Heart right ventricle (tissue), 16 donors: Measurements from ENCODE around the gene XPNPEP2. TPM values are rescaled to one million over a fixed set of nuclear protein-coding genes. Genes with fewer than 3 reads are reported as not detected.

Experiments
- ATAC-seq, 8 donors: fragments of 200-7000 bp; cut with Tn5 transposase; one replicate each; pipeline ENCODE4 v1.9.1; 2020; ENCODE audit warnings: mild to moderate bottlenecking in 8 of 8, moderate library complexity in 8 of 8, moderate number of reproducible peaks in 1 of 8
- DNase-seq, 2 donors: peaks; one replicate each; pipeline ENCODE4 v3.0.0-alpha.2; 2020
- H3K27ac ChIP-seq, 10 donors: fragments of 200-600 bp; sonication (generic) in 2 of 10; one replicate each; pipeline versions ENCODE4 v1.5.0 to v1.8.0; 2020 to 2022; ENCODE audit warnings: mild to moderate bottlenecking in 3 of 10
- H3K27me3 ChIP-seq, 7 donors: fragments of 200-600 bp; one replicate each; pipeline ENCODE4 v1.8.0; 2021 to 2022; ENCODE audit warnings: mild to moderate bottlenecking in 2 of 7
- H3K36me3 ChIP-seq, 9 donors: fragments of 200-600 bp; sonication (generic) in 1 of 9; one replicate each; pipeline versions ENCODE4 v1.5.0 to v1.8.0; 2020 to 2022; ENCODE audit warnings: mild to moderate bottlenecking in 2 of 9
- H3K4me1 ChIP-seq, 9 donors: fragments of 200-600 bp; sonication (generic) in 1 of 9; one replicate each; pipeline versions ENCODE4 v1.5.0 to v1.8.0; 2020 to 2022; ENCODE audit warnings: mild to moderate bottlenecking in 4 of 9
- H3K4me3 ChIP-seq, 10 donors: fragments of 200-600 bp; sonication (generic) in 2 of 10; one replicate each; pipeline versions ENCODE4 v1.5.0 to v1.8.0; 2020 to 2022; ENCODE audit warnings: mild to moderate bottlenecking in 7 of 10, moderate library complexity in 2 of 10
- H3K9me3 ChIP-seq, 11 donors: fragments of 200-600 bp in 10 of 11; sonication (generic) in 2 of 11; one replicate each; pipeline versions ENCODE4 v1.5.0 to v1.8.0; 2013 to 2022; ENCODE audit warnings: mild to moderate bottlenecking in 2 of 11, control low read depth in 1 of 11, moderate library complexity in 1 of 11
- CTCF ChIP-seq, 9 donors: fragments of 200-600 bp; sonication (generic) in 2 of 9; IDR thresholded peaks; one replicate each; pipeline versions ENCODE4 v1.5.0 to v1.8.0; 2021 to 2022; ENCODE audit warnings: antibody characterized with exemption in 9 of 9, mild to moderate bottlenecking in 5 of 9, moderate library complexity in 1 of 9
- WGBS, 2 donors: extraction: QIAGEN DNeasy Blood & Tissue Kit; methylation state at CpG; one replicate each; pipeline ENCODE4 v1.1.7; 2013; ENCODE audit warnings: inconsistent platforms in 1 of 2; 5-methylcytosine and 5-hydroxymethylcytosine counted together
- intact Hi-C, 10 donors: fragments of 100-400 bp; cut with DNase I; formaldehyde crosslinking; loops; one replicate each; pipeline versions ENCODE4 v1.11.1 to v1.14.2; 2022
- polyA plus RNA-seq, 2 donors: library from polyadenylated mRNA; stranded (reverse); fragments of 200-250 nt; gene quantifications; one replicate each; pipeline ENCODE4 v1.2.3, GENCODE V29; 2013
- total RNA-seq, 10 donors: library from RNA; stranded (reverse); fragmentation: NEBNext Ultra II Directional in 3 of 10; extraction: Animal tissue kit (Norgen Biotek cat#: 25700) in 3 of 10; gene quantifications; one replicate each; pipeline versions ENCODE4 v1.2.1 to v1.2.4, GENCODE V29; 2021 to 2023
- donor health status: Arrhythmogenic right ventricular cardiomyopathy.
- donor health status: ischemic (EF 13 %, LVEDD 7.1; RV severe dilation, severe dysfunction).
- donor health status: healthy with polysubstance abuse.
- donor health status: DM: no; HTN: yes; CAD: no.
- donor health status: DM: no; HTN: no; CAD: no.
- donor health status: ischemic (EF 25% LVEDD 6.9; RV normal size, moderate dysfunction).
- donor health status: ischemic (EF 25% LVEDD 5.7; RV mildly dilated, moderate dysfunction).
- donor health status: healthy.
- donor health status: DM: yes; HTN: yes; CAD: no.
- donor health status: Ischemic cardiomyopathy.
- donor health status: ischemic (EF 35%, LVEDD 5.7; RV mildly dilated, moderate dysfunction).
- donor health status: nonischemic (EF 11% LVEDD 7.7; RV severe dilation, severe dysfunction).
- donor health status: DM: yes; HTN: yes; CAD: no.
- donor health status: PGD.
- donor health status: ischemic (EF 29% LVEDD 5.4; RV normal size, mild dysfunction).
- donor health status: nonischemic (EF 23%, LVEDD 6.1; RV moderate dilation, normal function).

Gene XPNPEP2
- total and polyA plus RNA-seq, 12 donors: 0.18 to 2.2 (median 0.52) TPM

DNA sequence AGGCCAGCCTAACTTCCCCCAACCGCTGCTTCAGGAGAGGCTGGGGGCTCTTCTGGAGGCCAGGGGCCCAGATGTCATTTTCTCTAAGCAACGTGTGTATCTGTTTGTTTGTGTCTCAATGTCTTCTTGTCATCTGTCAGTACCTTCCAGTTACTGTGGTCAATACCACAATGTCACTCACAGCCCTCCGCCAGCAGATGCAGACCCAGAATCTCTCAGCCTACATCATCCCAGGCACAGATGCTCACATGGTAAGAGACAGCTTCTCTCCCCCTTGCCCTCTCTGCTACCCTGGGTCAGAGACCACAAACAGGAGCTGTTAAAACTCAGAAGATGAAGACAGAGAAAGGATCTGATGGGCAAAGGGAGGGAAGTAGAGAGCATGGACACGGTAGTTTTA lies 5.0 kb downstream of the XPNPEP2 start:
- Histone ChIP-seq H3K4me3 (no peak overlapping the region), H3K4me1 (peaks cover 0 to 14% (median 0%) of the 10 kb centered on the region in 9 donors), H3K9me3 (no peaks in the 10 kb centered on the region), H3K27ac (no peak overlapping the region), H3K27me3 (peaks cover 0 to 8% (median 0%) of the 10 kb centered on the region in 7 donors), H3K36me3 (no peaks in the 10 kb centered on the region)
- DNase-seq (no peak), ATAC-seq (no peak)
- TF ChIP-seq CTCF (IDR thresholded peaks at IDR 0.05): no peak
- intact Hi-C loops: no loop called here
- WGBS, 2 donors: 84 to 88% methylated on average over 4 of the region's 4 CpGs

DNA sequence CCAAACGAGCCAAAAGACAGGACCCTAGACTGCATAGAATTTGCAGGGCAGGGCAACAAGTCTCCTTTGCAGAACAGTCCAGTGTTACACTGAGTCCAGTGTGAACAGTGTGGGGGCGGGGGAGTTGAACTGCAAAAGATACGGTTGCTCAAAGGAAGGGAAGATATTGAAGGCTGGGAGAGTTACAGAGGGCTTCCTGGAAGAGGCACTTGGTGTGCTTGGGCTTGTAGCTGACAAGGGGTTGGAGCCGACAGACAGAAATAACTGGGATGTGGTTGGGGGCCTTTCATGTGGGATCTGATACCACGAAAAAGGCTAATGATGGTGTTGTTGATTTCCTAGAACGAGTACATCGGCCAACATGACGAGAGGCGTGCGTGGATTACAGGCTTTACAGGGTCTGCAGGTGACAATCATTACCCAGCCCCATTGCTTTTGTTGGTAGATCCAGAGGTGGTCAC lies 6.1 kb downstream of the XPNPEP2 start:
- Histone ChIP-seq H3K27ac (no peak overlapping the region), H3K27me3 (peaks cover 0 to 8% (median 0%) of the 10 kb centered on the region in 7 donors), H3K9me3 (no peaks in the 10 kb centered on the region), H3K4me3 (no peak overlapping the region), H3K36me3 (no peaks in the 10 kb centered on the region), H3K4me1 (peaks cover 0 to 10% (median 0%) of the 10 kb centered on the region in 9 donors)
- no peak for DNase-seq
- no peak for ATAC-seq
- WGBS, 2 donors: 93% methylated on average over 10 of the region's 10 CpGs
- TF ChIP-seq CTCF (IDR thresholded peaks at IDR 0.05): no peak
- intact Hi-C loops: no loop called here

DNA sequence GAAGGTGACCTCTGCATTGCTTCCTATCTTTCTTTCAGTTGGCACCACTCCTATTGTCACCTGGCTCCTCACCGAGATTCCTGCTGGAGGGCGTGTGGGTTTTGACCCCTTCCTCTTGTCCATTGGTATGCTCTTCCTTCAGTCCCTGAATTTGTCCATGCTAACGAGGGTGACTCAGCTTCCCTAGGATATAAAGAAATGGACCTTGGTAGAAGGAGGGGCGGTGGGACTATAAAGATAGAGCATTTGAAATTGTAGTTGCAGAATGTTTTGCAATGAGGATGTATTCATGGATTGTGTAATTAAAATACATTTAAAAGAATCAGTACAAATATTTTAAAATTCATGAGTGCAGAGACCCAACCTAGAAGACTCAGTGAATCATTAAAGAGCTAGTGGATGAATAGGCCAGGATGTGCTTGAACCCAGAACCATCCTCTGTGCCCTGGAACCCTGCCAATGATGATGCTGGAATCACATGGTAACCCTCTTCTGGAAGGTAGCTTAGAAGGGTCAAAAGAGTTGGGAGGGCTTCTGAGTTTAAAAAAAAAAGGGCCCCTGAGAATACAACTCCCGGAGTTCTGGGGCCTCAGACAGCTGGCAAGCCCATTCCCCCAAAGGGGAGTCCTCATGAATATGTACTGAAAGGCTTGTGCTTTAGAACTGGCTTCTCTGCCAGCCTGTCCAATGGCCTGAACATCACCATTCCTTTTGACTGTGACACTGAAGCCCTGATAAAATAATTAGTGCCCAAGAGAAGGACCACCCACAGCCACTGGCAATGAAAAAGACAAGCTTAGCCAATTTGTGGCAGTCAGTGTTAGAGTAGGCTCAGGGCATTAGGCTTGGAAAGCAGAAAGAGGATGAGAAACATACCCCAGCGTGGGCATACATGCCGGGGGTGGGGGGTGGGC lies 8.0 kb downstream of the XPNPEP2 start:
- Histone ChIP-seq H3K9me3 (no peaks in the 10 kb centered on the region), H3K4me1 (peaks cover 0 to 10% (median 0%) of the 10 kb centered on the region in 9 donors), H3K27me3 (peaks cover 0 to 8% (median 0%) of the 10 kb centered on the region in 7 donors), H3K4me3 (no peak overlapping the region), H3K36me3 (no peaks in the 10 kb centered on the region), H3K27ac (no peak overlapping the region)
- DNase-seq (no peak), ATAC-seq (no peak)
- WGBS, 2 donors: 85 to 86% methylated on average over 7 of the region's 7 CpGs
- TF ChIP-seq CTCF (IDR thresholded peaks at IDR 0.05): no peak
- intact Hi-C loops: no loop called here

GRCh38 chrX:129747533-129747932 lies 8.8 kb downstream of the XPNPEP2 start:
- Histone ChIP-seq H3K27ac (no peak overlapping the region), H3K9me3 (no peaks in the 10 kb centered on the region), H3K36me3 (no peaks in the 10 kb centered on the region), H3K4me1 (peaks cover 0 to 10% (median 0%) of the 10 kb centered on the region in 9 donors), H3K27me3 (peaks cover 0 to 8% (median 0%) of the 10 kb centered on the region in 7 donors), H3K4me3 (no peak overlapping the region)
- DNase-seq: no peak
- ATAC-seq: no peak
- WGBS, 2 donors: 80 to 84% methylated on average over 4 of the region's 4 CpGs
- intact Hi-C loops: no loop called here
- no peak for TF ChIP-seq CTCF (IDR thresholded peaks at IDR 0.05)
